Ovary (tissue), 9 donors: ENCODE measurements around the gene SMARCAL1. TPM values are rescaled to one million over a fixed set of nuclear protein-coding genes. Genes with fewer than 3 reads are reported as not detected.

ENCODE experiments used
- DNase-seq, 5 donors: peaks; one replicate each; pipeline ENCODE4 v3.0.0-alpha.2; 2019 to 2020
- H3K27ac ChIP-seq, 2 donors: fragments of 200-600 bp; one replicate each; pipeline versions ENCODE4 v1.5.1 to v1.8.0; 2019 to 2022
- H3K27me3 ChIP-seq: fragments of 200-600 bp; one replicate; pipeline ENCODE4 v1.8.0; 2022
- H3K36me3 ChIP-seq: fragments of 200-600 bp; sonication (generic); one replicate; pipeline ENCODE4 v1.5.1; 2019
- H3K4me1 ChIP-seq: one replicate; pipeline ENCODE4 v1.8.1; 2013; ENCODE audit warnings: mild to moderate bottlenecking, moderate library complexity; ENCODE audit not compliant: insufficient read depth
- H3K4me3 ChIP-seq: fragments of 200-600 bp; sonication (generic); one replicate; pipeline ENCODE4 v1.5.1; 2017
- H3K9me3 ChIP-seq, 2 donors: fragments of 200-600 bp in 1 of 2; sonication (generic) in 1 of 2; one replicate each; pipeline versions ENCODE4 v1.5.1 to v1.8.1; 2013 to 2019; ENCODE audit warnings: mild to moderate bottlenecking in 1 of 2, moderate library complexity in 1 of 2
- EP300 ChIP-seq: sonication (generic); formaldehyde crosslinking; IDR thresholded peaks from one replicate; pipeline ENCODE4 v1.6.1; 2017; ENCODE audit warnings: antibody characterized with exemption
- POLR2A ChIP-seq: fragments of 450-650 bp; IDR thresholded peaks from one replicate; pipeline ENCODE4 v1.6.1; 2017; ENCODE audit warnings: antibody characterized with exemption, mild to moderate bottlenecking, moderate library complexity
- WGBS, 3 donors: extraction: QIAGEN DNeasy Blood & Tissue Kit in 1 of 3; methylation state at CpG; one replicate each; pipeline versions ENCODE4 v1.1.5 to v1.1.7; 2013 to 2017; 5-methylcytosine and 5-hydroxymethylcytosine counted together
- intact Hi-C, 4 donors: fragments of 100-400 bp; cut with DNase I; formaldehyde crosslinking; loops; one replicate each; pipeline versions ENCODE4 v1.11.0 to v1.15.1; 2022 to 2023
- polyA plus RNA-seq, 2 donors: library from polyadenylated mRNA; stranded (reverse); fragments of 200-250 nt in 1 of 2; fragments of 350-450 nt in 1 of 2; fragmentation: Illumina TruSeq in 1 of 2; extraction: RNeasy Lipid Tissue Mini Kit (QIAGEN cat#74804) in 1 of 2; gene quantifications; one replicate each; pipeline ENCODE4 v1.2.3, GENCODE V29; 2013 to 2014
- total RNA-seq, 7 donors: library from RNA; depleted of rRNA in 2 of 7; stranded (reverse); fragments of >200 nt in 2 of 7; fragmentation: NEBNext Ultra II Directional in 3 of 7; extraction: Animal tissue kit (Norgen Biotek cat#: 25700) in 3 of 7; gene quantifications; one replicate each; pipeline versions ENCODE4 v1.1.0 to v1.2.4, GENCODE V29; 2016 to 2023
- TF ChIP-seq, protein P1 (sequence below), 3 donors: fragments of 450-650 bp in 2 of 3; fragments of 200-600 bp in 1 of 3; IDR thresholded peaks; one replicate each; pipeline versions ENCODE4 v1.5.1 to v1.8.0; 2016 to 2022; ENCODE audit warnings: antibody characterized with exemption in 3 of 3, mild to moderate bottlenecking in 1 of 3
- donor health status: DM: no; HTN: no; CAD: no; lungs with moderate emphysema.
- donor health status: DM: no; HTN: no; CAD: no.
- donor health status: Bipolar disorder and iron deficiency.
- donor health status: DM: yes; HTN: yes; CAD: no.
- donor health status: DM: no; HTN: no; CAD: no.
- donor health status: DM: yes; HTN: yes; CAD: no.

Gene SMARCAL1
- total and polyA plus RNA-seq, 9 donors, result 11.1 to 29.1 (median 20.9) TPM

DNA sequence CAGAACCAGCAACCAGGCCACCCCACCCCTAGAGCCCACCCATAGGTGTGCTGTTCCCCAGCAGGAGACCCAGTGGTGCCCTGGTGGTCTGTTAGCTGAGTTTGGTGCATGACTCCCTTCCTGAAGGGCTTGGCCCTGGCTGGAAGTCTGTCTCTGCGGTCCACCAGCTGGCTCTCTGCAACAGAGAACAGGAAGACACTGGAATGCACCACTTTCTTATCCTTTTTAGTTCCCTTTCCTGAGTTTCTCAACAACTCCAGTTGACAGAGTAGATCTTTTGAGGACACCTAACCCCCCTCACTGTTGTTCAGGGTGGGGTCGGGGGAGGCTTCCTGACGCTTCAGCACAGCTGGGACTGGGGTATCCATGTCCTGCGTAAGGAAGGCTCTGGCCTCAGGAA is 74.4 kb downstream of the SMARCAL1 start:
- 43 to 61% (median 54%) methylated on average over 4 of the region's 4 CpGs for WGBS, 3 donors
- DNase-seq, result no peak
- H3K4me3 ChIP-seq, result no peak overlapping the region
- no peaks in the 10 kb centered on the region for H3K9me3 ChIP-seq
- no peaks in the 10 kb centered on the region for H3K36me3 ChIP-seq
- H3K27me3 ChIP-seq, result no peaks in the 10 kb centered on the region
- no peak overlapping the region for H3K27ac ChIP-seq
- intact Hi-C loops, result no loop called here
- H3K4me1 ChIP-seq, result no peaks in the 10 kb centered on the region
- no peak for TF ChIP-seq POLR2A
- TF ChIP-seq, protein P1, sequence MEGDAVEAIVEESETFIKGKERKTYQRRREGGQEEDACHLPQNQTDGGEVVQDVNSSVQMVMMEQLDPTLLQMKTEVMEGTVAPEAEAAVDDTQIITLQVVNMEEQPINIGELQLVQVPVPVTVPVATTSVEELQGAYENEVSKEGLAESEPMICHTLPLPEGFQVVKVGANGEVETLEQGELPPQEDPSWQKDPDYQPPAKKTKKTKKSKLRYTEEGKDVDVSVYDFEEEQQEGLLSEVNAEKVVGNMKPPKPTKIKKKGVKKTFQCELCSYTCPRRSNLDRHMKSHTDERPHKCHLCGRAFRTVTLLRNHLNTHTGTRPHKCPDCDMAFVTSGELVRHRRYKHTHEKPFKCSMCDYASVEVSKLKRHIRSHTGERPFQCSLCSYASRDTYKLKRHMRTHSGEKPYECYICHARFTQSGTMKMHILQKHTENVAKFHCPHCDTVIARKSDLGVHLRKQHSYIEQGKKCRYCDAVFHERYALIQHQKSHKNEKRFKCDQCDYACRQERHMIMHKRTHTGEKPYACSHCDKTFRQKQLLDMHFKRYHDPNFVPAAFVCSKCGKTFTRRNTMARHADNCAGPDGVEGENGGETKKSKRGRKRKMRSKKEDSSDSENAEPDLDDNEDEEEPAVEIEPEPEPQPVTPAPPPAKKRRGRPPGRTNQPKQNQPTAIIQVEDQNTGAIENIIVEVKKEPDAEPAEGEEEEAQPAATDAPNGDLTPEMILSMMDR (IDR thresholded peaks at IDR 0.05), result no peak
- TF ChIP-seq EP300, result no peak

DNA sequence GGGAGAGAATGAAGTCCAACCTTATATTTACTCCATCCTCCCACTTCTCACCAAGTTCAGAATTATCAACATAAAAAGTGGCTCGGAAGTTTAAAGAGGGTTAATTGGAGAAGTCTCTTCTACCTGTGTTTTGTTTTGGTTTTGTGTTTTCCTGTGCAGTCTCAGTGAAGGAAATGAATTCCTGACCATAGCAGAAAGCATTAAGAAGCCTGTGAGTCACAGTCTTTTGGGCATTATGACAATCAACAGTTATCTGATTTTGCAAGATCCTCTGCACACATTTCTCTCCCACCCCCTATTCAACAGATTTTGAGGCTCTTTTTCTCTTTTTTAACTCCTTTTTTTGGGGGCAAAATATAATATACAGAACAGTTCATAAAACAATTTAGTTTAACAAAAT is 77.8 kb downstream of the SMARCAL1 start:
- intact Hi-C loops, result no loop called here
- no peak overlapping the region for H3K27ac ChIP-seq
- TF ChIP-seq EP300 (no peak), POLR2A (no peak)
- TF ChIP-seq, protein P1 (IDR thresholded peaks at IDR 0.05), result no peak
- no peaks in the 10 kb centered on the region for H3K9me3 ChIP-seq
- no peak for DNase-seq
- H3K27me3 ChIP-seq, result no peaks in the 10 kb centered on the region
- H3K4me3 ChIP-seq, result no peak overlapping the region
- H3K4me1 ChIP-seq, result no peaks in the 10 kb centered on the region
- WGBS, 3 donors, result 59 to 67% (median 62%) methylated on average over 1 of the region's 1 CpG
- no peaks in the 10 kb centered on the region for H3K36me3 ChIP-seq

DNA sequence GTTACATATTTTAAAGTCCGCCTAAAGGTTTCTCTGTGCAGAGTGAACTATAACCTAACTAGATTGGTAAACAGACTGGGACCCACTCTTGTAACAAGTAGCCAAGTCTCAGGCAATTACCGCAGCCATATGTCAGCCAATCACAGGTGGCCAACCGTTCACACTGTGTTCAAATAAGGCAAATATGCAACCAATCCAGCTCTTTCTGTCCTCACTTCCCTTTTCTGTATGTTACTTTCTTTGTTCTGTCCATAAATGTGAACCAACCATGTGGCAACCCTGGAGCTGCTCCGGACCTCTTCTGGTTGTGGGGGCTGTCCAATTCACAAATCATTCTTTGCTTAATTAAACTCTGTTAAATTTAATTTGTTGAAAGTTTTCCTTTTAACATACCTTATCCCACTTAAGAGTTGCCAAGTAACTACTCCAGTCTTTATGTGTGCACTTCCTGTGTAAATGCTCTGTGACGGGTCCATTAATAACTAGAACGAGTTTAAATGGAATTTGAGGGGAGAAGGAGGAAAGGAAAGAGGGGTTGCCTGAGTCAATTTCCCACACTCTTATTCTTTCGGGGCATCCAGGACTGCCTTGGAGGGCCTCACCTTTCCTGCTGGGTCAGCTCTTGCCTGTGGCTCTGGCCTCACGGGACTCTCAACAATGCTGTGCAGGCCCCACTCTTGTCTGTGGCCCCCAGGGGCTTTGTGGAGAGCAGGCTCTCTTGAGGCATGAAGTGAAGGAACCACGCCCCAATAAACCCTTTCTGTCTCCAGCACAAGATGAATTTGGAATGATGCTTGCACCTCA is 79.7 kb downstream of the SMARCAL1 start:
- Histone ChIP-seq H3K27me3 (no peaks in the 10 kb centered on the region), H3K4me1 (no peaks in the 10 kb centered on the region), H3K27ac (no peak overlapping the region), H3K9me3 (no peaks in the 10 kb centered on the region), H3K4me3 (no peak overlapping the region), H3K36me3 (no peaks in the 10 kb centered on the region)
- intact Hi-C loops, result no loop called here
- no peak for DNase-seq
- 84 to 90% (median 89%) methylated on average over 9 of the region's 9 CpGs for WGBS, 3 donors
- TF ChIP-seq, protein P1 (IDR thresholded peaks at IDR 0.05), result no peak
- TF ChIP-seq EP300 (no peak), POLR2A (no peak)

DNA sequence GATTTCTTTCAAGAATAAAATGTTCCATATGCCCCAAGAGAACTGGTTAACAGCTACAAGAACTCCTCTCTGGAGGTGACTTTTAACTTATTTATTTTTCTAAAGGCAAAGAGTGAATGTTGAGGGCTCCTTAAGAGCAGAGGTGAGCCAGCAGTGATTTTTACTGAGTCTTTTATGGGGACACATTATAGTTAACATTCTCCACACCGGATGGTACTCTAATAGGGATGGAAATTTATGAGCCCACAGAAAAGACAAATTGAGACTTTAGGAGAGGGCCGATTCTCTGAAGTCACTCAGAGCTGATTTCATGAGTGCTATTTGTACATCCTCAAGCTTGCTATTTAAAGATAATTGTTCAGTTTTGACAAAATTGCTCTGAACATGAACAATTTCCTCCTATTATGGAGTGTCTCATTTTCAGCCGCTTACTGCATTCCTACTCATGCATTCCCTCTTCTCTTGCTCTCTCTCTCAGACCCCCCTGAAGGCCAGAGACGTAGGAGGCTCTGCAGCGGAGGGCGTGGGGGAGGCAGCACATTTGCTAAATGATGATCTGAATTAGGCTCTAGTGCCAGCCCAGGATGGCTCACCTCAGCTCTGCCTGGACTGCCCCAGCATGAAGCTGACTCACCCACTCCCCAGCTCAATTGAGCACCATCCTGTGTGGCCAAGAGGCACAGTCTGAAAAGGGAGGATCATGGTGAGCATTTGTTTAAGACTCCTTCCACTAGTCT is 80.5 kb downstream of the SMARCAL1 start:
- no peaks in the 10 kb centered on the region for H3K36me3 ChIP-seq
- no peak overlapping the region for H3K4me3 ChIP-seq
- no peaks in the 10 kb centered on the region for H3K9me3 ChIP-seq
- intact Hi-C loops, result no loop called here
- H3K27ac ChIP-seq, result no peak overlapping the region
- 12 to 13% (median 12%) methylated on average over 6 of the region's 6 CpGs for WGBS, 3 donors
- H3K27me3 ChIP-seq, result no peaks in the 10 kb centered on the region
- DNase-seq, result peak in 2 of 5 donors; percentile 34 to 47
- TF ChIP-seq, protein P1 (IDR thresholded peaks at IDR 0.05), result no peak
- TF ChIP-seq EP300, result no peak
- TF ChIP-seq POLR2A, result no peak
- no peaks in the 10 kb centered on the region for H3K4me1 ChIP-seq
